HG03575 (cell line): ENCODE measurements around the gene CPLX4.
"Not testable (repeated sequence)": the region's sequence is repeated elsewhere in the genome, so short reads cannot be mapped to it uniquely, and the experiment has no call there.

ENCODE experiments used
- ATAC-seq: cut with Tn5 transposase; IDR thresholded peaks from one replicate; pipeline ENCODE4 v1.9.1; 2021; ENCODE audit not compliant: unreplicated experiment, insufficient number of reproducible peaks, low FRiP score; ENCODE audit errors: extremely low read depth

CPLX4 gene

GRCh38 chr18:59272891-59273758 lies 45.3 kb downstream of the CPLX4 start, which contains the start of gene RAX:
Gene RAX (minus strand): TSS chr18:59273454. CDS start chr18:59273206, 248 bp downstream.
- no peak for ATAC-seq

DNA sequence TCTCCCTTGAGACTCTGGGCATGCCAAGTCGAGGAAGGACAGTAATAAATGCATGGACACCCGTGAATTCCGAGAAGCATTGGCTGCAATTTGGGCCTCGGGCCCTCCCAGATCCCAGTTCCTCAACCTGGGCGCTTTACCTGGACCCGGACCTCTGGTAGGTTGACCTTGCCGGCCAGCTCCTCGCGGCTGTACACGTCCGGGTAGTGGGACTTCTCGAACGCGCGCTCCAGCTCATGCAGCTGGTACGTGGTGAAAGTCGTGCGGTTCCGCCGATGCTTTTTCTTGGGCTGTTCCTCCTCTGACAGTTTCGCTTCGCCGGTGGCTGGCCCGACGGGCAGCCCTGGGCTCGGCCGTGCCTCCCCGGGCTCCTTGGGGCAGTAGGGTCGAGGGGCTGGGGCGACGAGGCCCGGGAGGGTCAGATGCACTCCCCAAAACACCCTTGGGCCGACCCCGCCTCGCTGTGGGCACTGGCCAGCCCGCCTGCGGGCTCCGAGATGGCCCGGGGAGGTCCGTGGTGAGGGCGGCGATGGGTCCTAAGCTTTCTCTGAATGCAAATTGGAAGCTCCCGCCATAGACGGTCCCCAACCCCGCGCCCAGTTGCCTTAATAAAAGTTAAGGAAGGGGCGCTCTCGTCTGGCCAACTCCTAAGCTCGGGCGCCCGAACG lies 46.1 kb downstream of the CPLX4 start:
- ATAC-seq, result no peak

DNA sequence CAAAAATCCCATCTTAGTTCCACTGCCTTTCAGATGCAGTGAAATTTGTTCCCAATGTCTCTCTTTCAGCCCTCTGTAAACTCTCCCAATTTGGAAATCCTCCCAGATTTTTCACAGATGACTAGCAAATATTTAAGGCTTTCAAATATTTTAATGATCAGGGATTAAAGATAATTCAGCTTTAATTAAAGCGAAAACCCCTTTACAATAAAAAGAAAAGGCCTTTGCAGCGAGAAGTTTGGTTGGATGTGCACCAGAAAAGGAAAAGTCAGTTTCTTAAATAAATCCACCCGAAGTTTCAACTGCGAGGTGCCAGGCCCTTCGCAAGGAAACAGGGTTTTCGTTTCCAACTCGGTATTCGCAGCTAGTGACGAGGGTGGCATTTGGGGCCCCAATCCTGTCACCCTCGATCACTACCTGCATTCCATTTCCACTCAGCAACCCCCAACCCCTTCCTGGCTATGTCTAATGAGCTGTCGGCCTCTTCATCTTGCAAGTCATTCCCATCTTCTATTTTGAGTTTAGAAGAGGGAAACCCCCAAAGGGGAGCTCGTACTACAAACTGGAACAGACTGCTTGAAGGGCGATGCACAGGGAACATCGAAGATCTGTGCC lies 46.7 kb downstream of the CPLX4 start:
- no peak for ATAC-seq

- no peak for ATAC-seq
These were observed 47.7 kb downstream of the CPLX4 start for GRCh38 chr18:59270689-59271257.

- no peak for ATAC-seq
These were observed 48.8 kb downstream of the CPLX4 start for GRCh38 chr18:59269563-59270119.

- no peak for ATAC-seq
These were observed 49.5 kb downstream of the CPLX4 start for GRCh38 chr18:59268721-59269562.

GRCh38 chr18:59268127-59268720 lies 50.2 kb downstream of the CPLX4 start:
- ATAC-seq, result no peak

DNA sequence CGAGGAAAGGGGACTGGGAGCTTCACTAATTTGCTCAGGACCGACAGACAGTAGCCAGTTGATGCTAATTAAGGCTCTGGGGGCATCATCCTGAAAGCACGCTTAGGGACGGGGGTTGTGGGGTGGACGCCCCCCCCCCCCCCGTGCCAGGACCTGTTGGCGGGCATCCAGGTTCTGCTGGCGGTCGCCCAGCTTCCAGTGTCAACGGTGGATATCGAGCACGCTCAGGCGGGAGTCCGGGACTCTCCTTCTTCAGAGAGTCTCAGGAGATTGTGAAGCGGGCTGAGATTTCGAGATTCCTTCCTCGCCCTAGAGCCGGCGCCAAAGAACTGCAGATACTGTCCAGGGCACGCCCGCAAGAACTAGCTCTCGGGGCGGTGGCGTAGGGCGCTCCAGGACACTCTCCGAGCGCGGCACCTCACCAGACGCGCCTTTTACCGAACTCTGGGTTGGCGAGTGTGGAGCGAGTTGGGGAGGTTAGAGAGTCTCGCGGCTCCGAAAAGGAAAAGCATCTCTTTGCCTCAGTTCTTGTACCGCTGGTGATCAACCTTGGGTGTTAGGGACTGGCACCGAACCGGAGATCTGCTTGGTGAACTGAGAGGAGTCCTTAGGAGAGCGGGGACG lies 50.8 kb downstream of the CPLX4 start:
- ATAC-seq, result no peak

DNA sequence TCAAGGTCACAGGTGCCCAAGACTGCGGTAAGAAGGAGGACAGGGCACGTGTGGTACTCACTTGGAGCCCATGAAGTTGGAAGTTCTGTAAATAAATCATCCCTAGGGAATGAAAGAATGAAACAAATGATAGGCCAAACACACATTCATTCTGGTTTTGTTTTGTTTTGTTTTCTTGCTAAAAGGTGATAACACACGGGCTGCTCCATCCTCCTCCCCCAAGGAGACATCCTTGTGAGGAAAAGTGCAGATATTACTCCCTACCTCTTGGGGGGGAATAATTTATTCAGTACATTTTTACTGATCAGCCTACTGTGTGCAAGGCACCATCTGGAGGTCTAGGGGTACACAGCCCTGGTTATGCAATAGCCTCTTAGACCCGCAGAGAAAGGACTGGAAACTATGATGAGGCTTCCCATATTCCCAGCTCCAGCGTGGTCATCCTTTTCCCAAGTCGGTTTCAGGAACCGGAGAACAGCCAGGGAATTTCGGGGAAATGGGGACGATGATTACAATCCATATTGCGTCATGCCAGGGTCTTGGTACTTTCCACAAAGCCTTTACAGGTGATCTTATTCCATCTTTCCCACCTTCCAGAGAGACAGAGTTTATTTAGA lies 51.5 kb downstream of the CPLX4 start:
- ATAC-seq, result no peak

GRCh38 chr18:59266459-59266858 lies 52.0 kb downstream of the CPLX4 start:
- ATAC-seq, result no peak

- ATAC-seq, result no peak
These were observed 52.5 kb downstream of the CPLX4 start for GRCh38 chr18:59265974-59266369.

GRCh38 chr18:59265246-59265973 lies 53.0 kb downstream of the CPLX4 start:
- ATAC-seq, result no peak

DNA sequence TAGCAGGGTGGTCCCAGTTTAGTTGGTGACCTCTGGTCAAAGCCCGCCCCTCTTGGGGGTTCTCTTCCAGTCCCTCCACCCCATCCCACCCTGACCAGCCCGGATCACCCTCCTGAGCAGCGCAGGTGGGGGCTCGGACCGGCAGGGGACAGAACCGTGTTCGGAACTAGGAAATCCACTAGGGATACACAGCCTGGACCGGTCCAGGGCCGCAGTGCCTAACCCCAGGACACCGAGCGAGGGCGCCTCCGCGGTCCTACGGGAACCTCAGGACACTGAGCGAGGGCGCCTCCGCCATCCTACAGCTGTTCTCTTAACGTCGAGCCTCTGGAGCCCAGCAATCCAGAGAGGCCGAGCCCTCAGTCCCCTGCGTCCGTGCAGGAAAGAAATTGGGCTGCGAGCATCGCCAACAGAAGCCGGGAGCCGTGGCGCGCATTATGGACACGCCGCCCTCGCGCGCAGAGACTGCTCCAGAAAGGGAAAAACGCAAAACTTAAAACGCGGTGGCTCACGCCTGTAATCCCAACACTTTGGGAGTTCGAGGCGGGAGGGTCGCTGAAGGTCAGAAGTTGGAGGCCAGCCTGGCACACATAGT lies 53.7 kb downstream of the CPLX4 start:
- ATAC-seq, result no peak

DNA sequence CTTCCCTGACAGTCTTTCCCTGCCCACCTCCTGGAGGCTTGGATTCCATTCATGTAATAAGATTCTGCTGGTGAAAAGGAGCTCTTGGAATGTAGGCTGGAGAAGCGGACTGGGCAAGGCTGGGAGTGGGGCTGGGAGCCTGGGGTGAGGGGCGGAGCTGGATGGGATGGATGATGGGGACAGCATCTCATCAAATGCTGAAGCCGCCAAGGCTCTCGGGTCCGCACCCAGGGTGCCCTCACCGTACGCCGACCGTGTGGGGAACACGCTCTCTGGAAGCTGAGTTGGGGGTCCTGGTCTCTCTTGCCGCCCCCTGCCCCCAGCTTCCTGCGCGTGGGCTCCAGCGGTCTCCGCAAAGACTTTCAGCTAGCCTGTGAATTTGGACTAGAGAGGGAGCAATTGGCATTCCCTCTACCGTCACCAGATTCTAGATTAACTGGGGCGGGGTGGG lies 54.3 kb downstream of the CPLX4 start:
- no peak for ATAC-seq

GRCh38 chr18:59263661-59264060 lies 54.8 kb downstream of the CPLX4 start:
- no peak for ATAC-seq

DNA sequence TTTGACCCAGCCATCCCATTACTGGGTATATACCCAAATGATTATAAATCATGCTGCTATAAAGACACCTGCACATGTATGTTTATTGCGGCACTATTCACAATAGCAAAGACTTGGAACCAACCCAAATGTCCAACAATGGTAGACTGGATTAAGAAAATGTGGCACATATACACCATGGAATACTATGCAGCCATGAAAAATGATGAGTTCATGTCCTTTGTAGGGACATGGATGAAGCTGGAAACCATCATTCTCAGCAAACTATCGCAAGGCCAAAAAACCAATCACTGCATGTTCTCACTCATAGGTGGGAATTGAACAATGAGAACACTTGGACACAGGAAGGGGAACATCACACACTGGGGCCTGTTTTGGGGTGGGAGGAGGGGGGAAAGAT lies 56.2 kb downstream of the CPLX4 start:
- not testable (repeated sequence) for ATAC-seq
